Renal cortex interstitium (tissue), 11 donors: ENCODE measurements around the gene WNK2. TPM values are rescaled to one million over a fixed set of nuclear protein-coding genes. Genes with fewer than 3 reads are reported as not detected.
"Not testable (repeated sequence)": the region's sequence is repeated elsewhere in the genome, so short reads cannot be mapped to it uniquely, and the experiment has no call there.

ENCODE experiments used
- DNase-seq, 11 donors: peaks; one replicate each; pipeline ENCODE4 v3.0.0-alpha.2; 2013; ENCODE audit warnings: low read depth in 9 of 11, low spot score in 4 of 11; ENCODE audit errors: extremely low read depth in 1 of 11
- polyA plus RNA-seq, 3 donors: library from polyadenylated mRNA; unstranded; fragments of 120-200 nt; gene quantifications; one replicate each; pipeline ENCODE4 v1.2.1, GENCODE V29; 2013; ENCODE audit not compliant: insufficient read length in 3 of 3

Gene WNK2
- polyA plus RNA-seq, 3 donors: 24.8 to 34.0 (median 29.0) TPM

GRCh38 chr9:93364734-93365426, 180.9 kb downstream of the WNK2 start:
- no peak for DNase-seq

- no peak for DNase-seq
These were observed 181.6 kb downstream of the WNK2 start for GRCh38 chr9:93365427-93366118.

GRCh38 chr9:93366119-93366447, 182.1 kb downstream of the WNK2 start:
- DNase-seq: no peak

GRCh38 chr9:93366486-93366885, 182.5 kb downstream of the WNK2 start:
- not testable (repeated sequence) for DNase-seq

GRCh38 chr9:93368437-93368836, 184.5 kb downstream of the WNK2 start:
- no peak for DNase-seq

- DNase-seq: no peak
These were observed 185.7 kb downstream of the WNK2 start for GRCh38 chr9:93369686-93370085.

Other genes with a start within 250 kb of the WNK2 start
- gene FGD3, start 236.6 kb upstream of the WNK2 start, polyA plus RNA-seq: 1 to 10 TPM; 3.3 to 5.8 (median 5.3) TPM
- 10 to 100 TPM in 1 of 3 donors, 1 to 10 TPM in 2; 8.4 to 11.4 (median 8.7) TPM for gene SUSD3, start 125.4 kb upstream of the WNK2 start, polyA plus RNA-seq
- 10 to 100 TPM; 17.5 to 26.2 (median 22.5) TPM for gene CARD19, start 87.9 kb upstream of the WNK2 start, polyA plus RNA-seq
- gene NINJ1, start 49.9 kb upstream of the WNK2 start, polyA plus RNA-seq: 10 to 100 TPM; 35.2 to 49.1 (median 46.8) TPM